CD4-positive, alpha-beta T cell (primary cell): ENCODE results near the gene PUS7L. TPM values are rescaled to one million over a fixed set of nuclear protein-coding genes. Genes with fewer than 3 reads are reported as not detected.

Experiments
- ATAC-seq: fragments of 200-7000 bp; cut with Tn5 transposase; one replicate; pipeline ENCODE4 v1.10.0; 2022; ENCODE audit warnings: mild to moderate bottlenecking; ENCODE audit not compliant: poor library complexity
- CTCF ChIA-PET: fragments of 350-600 bp; sonication (Branson Sonifier 250); formaldehyde crosslinking; loops from one replicate; lab custom pipeline; 2021; ENCODE audit warnings: antibody characterized with exemption, inconsistent platforms; lab: Charles Lee
- POLR2A ChIA-PET: fragments of 350-600 bp; sonication (Branson Sonifier 250); formaldehyde crosslinking; loops from one replicate; lab custom pipeline; 2021; ENCODE audit warnings: antibody characterized with exemption, inconsistent platforms; lab: Charles Lee
- DNase-seq, 14 experiments: peaks; one replicate each; pipeline ENCODE4 v3.0.0-alpha.2; 2013 to 2020; ENCODE audit warnings: mixed read lengths in 2 of 14
- H3K27ac ChIP-seq, 2 donors: one replicate each; pipeline versions ENCODE4 v1.5.1 to v1.7.0; 2013; ENCODE audit warnings: low read length in 2 of 2, low read depth in 1 of 2, mild to moderate bottlenecking in 1 of 2
- H3K27me3 ChIP-seq, 2 experiments: 1 replicate in 1 of 2; 2 replicates in 1 of 2; pipeline versions ENCODE4 v1.6.1 to v1.7.0; 2013; ENCODE audit warnings: low read length in 2 of 2, control low read depth in 1 of 2, mild to moderate bottlenecking in 1 of 2, moderate library complexity in 1 of 2; ENCODE audit not compliant: insufficient read depth in 2 of 2, control insufficient read depth in 1 of 2
- H3K36me3 ChIP-seq: one replicate; pipeline ENCODE4 v1.6.1; 2013; ENCODE audit warnings: low read length, control low read depth; ENCODE audit not compliant: insufficient read depth
- H3K4me1 ChIP-seq: one replicate; pipeline ENCODE4 v1.6.1; 2013; ENCODE audit warnings: low read length, control low read depth; ENCODE audit not compliant: insufficient read depth
- H3K4me3 ChIP-seq: one replicate; pipeline ENCODE4 v1.5.1; 2013; ENCODE audit warnings: mild to moderate bottlenecking, low read length, moderate library complexity
- H3K9me3 ChIP-seq, 2 experiments: 1 replicate in 1 of 2; 2 replicates in 1 of 2; pipeline versions ENCODE4 v1.6.1 to v1.7.0; 2013; ENCODE audit warnings: low read length in 2 of 2, mild to moderate bottlenecking in 2 of 2, control low read depth in 1 of 2, moderate library complexity in 1 of 2; ENCODE audit not compliant: control insufficient read depth in 1 of 2, insufficient read depth in 1 of 2
- H3K27ac Mint-ChIP-seq: one replicate; pipeline ENCODE4 v1.8.0; 2020; ENCODE audit warnings: mixed read lengths
- H3K27me3 Mint-ChIP-seq: one replicate; pipeline ENCODE4 v1.8.0; 2021; ENCODE audit warnings: mixed read lengths
- H3K36me3 Mint-ChIP-seq: one replicate; pipeline ENCODE4 v1.8.0; 2021; ENCODE audit warnings: low read depth, mixed read lengths
- H3K4me1 Mint-ChIP-seq: one replicate; pipeline ENCODE4 v1.8.0; 2021; ENCODE audit warnings: low read depth, mixed read lengths
- H3K4me3 Mint-ChIP-seq: one replicate; pipeline ENCODE4 v1.8.0; 2020; ENCODE audit warnings: mild to moderate bottlenecking, mixed read lengths
- H3K9me3 Mint-ChIP-seq: one replicate; pipeline ENCODE4 v1.8.0; 2020; ENCODE audit warnings: mixed read lengths
- CTCF ChIP-seq: fragments of 200-600 bp; IDR thresholded peaks from one replicate; pipeline ENCODE4 v1.8.0; 2022; ENCODE audit warnings: antibody characterized with exemption, mild to moderate bottlenecking
- intact Hi-C, 2 experiments: fragments of 100-400 bp; cut with DNase I in 1 of 2; cut with micrococcal nuclease in 1 of 2; formaldehyde crosslinking; loops; one replicate each; pipeline versions ENCODE4 v1.15.1 to v1.9.0; 2023 to 2025; cut with DNase I, micrococcal nuclease
- total RNA-seq, 174 experiments: library from RNA in 2 of 174; stranded (reverse) in 2 of 174; gene quantifications; one replicate each; pipeline ENCODE4 v1.2.3 and lab custom pipeline; 2021 to 2026

Gene PUS7L
- total RNA-seq, 2 experiments from 2014 or later: 10.9 to 15.3 TPM

- Mint-ChIP-seq H3K4me3 (no peak overlapping the region), H3K27ac (no peak overlapping the region), H3K4me1 (no peaks in the 10 kb centered on the region), H3K27me3 (no peaks in the 10 kb centered on the region), H3K9me3 (no peaks in the 10 kb centered on the region), H3K36me3 (peaks cover 69% of the 10 kb centered on the region)
- Histone ChIP-seq H3K27me3 (no peaks in the 10 kb centered on the region), H3K4me3 (no peak overlapping the region), H3K36me3 (peaks cover 34% of the 10 kb centered on the region), H3K9me3 (no peaks in the 10 kb centered on the region), H3K27ac (no peak overlapping the region), H3K4me1 (no peaks in the 10 kb centered on the region)
- TF ChIP-seq CTCF: no peak
- POLR2A ChIA-PET: no interaction called here
- intact Hi-C loops: no loop called here
- DNase-seq (no peak), ATAC-seq (no peak)
- CTCF ChIA-PET: no interaction called here
Measured at GRCh38 chr12:43737646-43738045, 20.9 kb downstream of the PUS7L start.

- Histone ChIP-seq H3K4me1 (no peaks in the 10 kb centered on the region), H3K27me3 (no peaks in the 10 kb centered on the region), H3K9me3 (no peaks in the 10 kb centered on the region), H3K36me3 (peaks cover 30% of the 10 kb centered on the region), H3K4me3 (no peak overlapping the region), H3K27ac (no peak overlapping the region)
- no peaks in the 10 kb centered on the region for H3K9me3 Mint-ChIP-seq
- no peak for TF ChIP-seq CTCF
- H3K27ac Mint-ChIP-seq: no peak overlapping the region
- peaks cover 65% of the 10 kb centered on the region for H3K36me3 Mint-ChIP-seq
- ChIA-PET CTCF (no interaction called here), POLR2A (no interaction called here)
- intact Hi-C loops: no loop called here
- H3K4me3 Mint-ChIP-seq: no peak overlapping the region
- ATAC-seq: no peak
- no peak for DNase-seq
- no peaks in the 10 kb centered on the region for H3K27me3 Mint-ChIP-seq
- no peaks in the 10 kb centered on the region for H3K4me1 Mint-ChIP-seq
Measured at GRCh38 chr12:43736927-43737440, 21.6 kb downstream of the PUS7L start.

- Mint-ChIP-seq H3K27ac (no peak overlapping the region), H3K4me1 (peaks cover 8% of the 10 kb centered on the region), H3K9me3 (no peaks in the 10 kb centered on the region), H3K4me3 (no peak overlapping the region), H3K36me3 (peaks cover 75% of the 10 kb centered on the region), H3K27me3 (no peaks in the 10 kb centered on the region)
- POLR2A ChIA-PET: no interaction called here
- CTCF ChIA-PET: no interaction called here
- Histone ChIP-seq H3K4me1 (no peaks in the 10 kb centered on the region), H3K9me3 (no peaks in the 10 kb centered on the region), H3K36me3 (peaks cover 24% of the 10 kb centered on the region), H3K27me3 (no peaks in the 10 kb centered on the region), H3K4me3 (no peak overlapping the region), H3K27ac (no peak overlapping the region)
- DNase-seq (no peak), ATAC-seq (no peak)
- TF ChIP-seq CTCF: no peak
- intact Hi-C loops: no loop called here
Measured at GRCh38 chr12:43733687-43734086, 24.9 kb downstream of the PUS7L start.
